ENCODE data around the gene PIP5K1B.

The PIP5K1B gene

GRCh38 chr9:68777070-68777763 is 72.2 kb downstream of the PIP5K1B start:
- DNase-seq, result no peak

- DNase-seq, result no peak
These were observed 73.6 kb downstream of the PIP5K1B start for GRCh38 chr9:68778635-68779034.

- peak; percentile 94 for DNase-seq
These were observed 74.7 kb downstream of the PIP5K1B start for GRCh38 chr9:68779558-68780379.

GRCh38 chr9:68780380-68780712 is 75.3 kb downstream of the PIP5K1B start:
- DNase-seq, result no peak

- peak; percentile 2 for DNase-seq
These were observed 75.7 kb downstream of the PIP5K1B start for GRCh38 chr9:68780720-68781119.

GRCh38 chr9:68781928-68782327 is 76.9 kb downstream of the PIP5K1B start:
- DNase-seq, result no peak

- DNase-seq, result no peak
These were observed 77.5 kb downstream of the PIP5K1B start for GRCh38 chr9:68782546-68782945.

- DNase-seq, result no peak
These were observed 80.9 kb downstream of the PIP5K1B start for GRCh38 chr9:68785965-68786364.

- DNase-seq, result no peak
These were observed 86.1 kb downstream of the PIP5K1B start for GRCh38 chr9:68791169-68791568.

GRCh38 chr9:68793605-68794343 is 88.7 kb downstream of the PIP5K1B start:
- no peak for DNase-seq

- DNase-seq, result no peak
These were observed 89.9 kb downstream of the PIP5K1B start for GRCh38 chr9:68794898-68795297.

- no peak for DNase-seq
These were observed 90.4 kb downstream of the PIP5K1B start for GRCh38 chr9:68795411-68795810.

GRCh38 chr9:68797116-68797515 is 92.1 kb downstream of the PIP5K1B start:
- DNase-seq, result no peak

GRCh38 chr9:68798423-68798822 is 93.4 kb downstream of the PIP5K1B start:
- no peak for DNase-seq

- DNase-seq, result no peak
These were observed 95.8 kb downstream of the PIP5K1B start for GRCh38 chr9:68800836-68801235.

GRCh38 chr9:68802525-68803015 is 97.5 kb downstream of the PIP5K1B start:
- DNase-seq, result no peak

- DNase-seq, result no peak
These were observed 100.2 kb downstream of the PIP5K1B start for GRCh38 chr9:68804911-68805889.

GRCh38 chr9:68805890-68806517 is 101.0 kb downstream of the PIP5K1B start:
- DNase-seq, result no peak

GRCh38 chr9:68808338-68808890 is 103.4 kb downstream of the PIP5K1B start:
- no peak for DNase-seq

GRCh38 chr9:68817079-68817875 is 112.2 kb downstream of the PIP5K1B start:
- DNase-seq, result no peak

- DNase-seq, result no peak
These were observed 114.0 kb downstream of the PIP5K1B start for GRCh38 chr9:68819065-68819464.
